ENCODE results near the gene LRRC74A. TPM values are rescaled to one million over a fixed set of nuclear protein-coding genes. Genes with fewer than 3 reads are reported as not detected.

Gene LRRC74A
- total and polyA plus RNA-seq, 9 donors, result 0.10 to 0.12 TPM; not detected in 7

GRCh38 chr14:76793956-76794355 is 32.3 kb upstream of the LRRC74A start:
- Histone ChIP-seq H3K27ac (no peak overlapping the region), H3K4me1 (ENCODE audit: insufficient read depth) (no peaks in the 10 kb centered on the region), H3K9me3 (no peaks in the 10 kb centered on the region), H3K27me3 (no peaks in the 10 kb centered on the region), H3K4me3 (no peak overlapping the region), H3K36me3 (no peaks in the 10 kb centered on the region)
- 92 to 94% (median 92%) methylated on average over 5 of the region's 5 CpGs for WGBS, 3 donors
- DNase-seq, result no peak
- TF ChIP-seq CTCF (IDR thresholded peaks at IDR 0.05) (no peak), POLR2A (IDR thresholded peaks at IDR 0.05) (no peak), EP300 (IDR thresholded peaks at IDR 0.05) (no peak)
- intact Hi-C loops (cut with DNase I), result no loop called here

- WGBS, 3 donors, result 91 to 95% (median 94%) methylated on average over 12 of the region's 12 CpGs
- no peak overlapping the region for H3K4me3 ChIP-seq
- DNase-seq, result no peak
- no peak overlapping the region for H3K27ac ChIP-seq
- TF ChIP-seq EP300 (IDR thresholded peaks at IDR 0.05) (no peak), POLR2A (IDR thresholded peaks at IDR 0.05) (no peak), CTCF (IDR thresholded peaks at IDR 0.05) (no peak)
- H3K36me3 ChIP-seq, result no peaks in the 10 kb centered on the region
- intact Hi-C loops (cut with DNase I), result no loop called here
- no peaks in the 10 kb centered on the region for H3K27me3 ChIP-seq
- H3K9me3 ChIP-seq, result no peaks in the 10 kb centered on the region
- peaks cover 2% of the 10 kb centered on the region for H3K4me1 ChIP-seq (ENCODE audit: insufficient read depth)
Observed at GRCh38 chr14:76806446-76806845, 19.8 kb upstream of the LRRC74A start.

- Histone ChIP-seq H3K4me3 (no peak overlapping the region), H3K9me3 (no peaks in the 10 kb centered on the region), H3K4me1 (ENCODE audit: insufficient read depth) (peaks cover 2% of the 10 kb centered on the region), H3K36me3 (no peaks in the 10 kb centered on the region), H3K27me3 (no peaks in the 10 kb centered on the region), H3K27ac (no peak overlapping the region)
- no peak for TF ChIP-seq POLR2A (IDR thresholded peaks at IDR 0.05)
- no peak for TF ChIP-seq CTCF (IDR thresholded peaks at IDR 0.05)
- TF ChIP-seq EP300 (IDR thresholded peaks at IDR 0.05), result no peak
- no peak for DNase-seq
- intact Hi-C loops (cut with DNase I), result no loop called here
- WGBS, 3 donors, result 88 to 95% (median 93%) methylated on average over 1 of the region's 1 CpG
Observed at GRCh38 chr14:76808011-76808410, 18.2 kb upstream of the LRRC74A start.

GRCh38 chr14:76808990-76809389 is 17.2 kb upstream of the LRRC74A start:
- intact Hi-C loops (cut with DNase I), result no loop called here
- no peaks in the 10 kb centered on the region for H3K36me3 ChIP-seq
- H3K4me3 ChIP-seq, result no peak overlapping the region
- WGBS, 3 donors, result 92 to 98% (median 98%) methylated on average over 4 of the region's 4 CpGs
- TF ChIP-seq CTCF (IDR thresholded peaks at IDR 0.05) (no peak), EP300 (IDR thresholded peaks at IDR 0.05) (no peak), POLR2A (IDR thresholded peaks at IDR 0.05) (no peak)
- H3K9me3 ChIP-seq, result no peaks in the 10 kb centered on the region
- H3K27ac ChIP-seq, result no peak overlapping the region
- no peaks in the 10 kb centered on the region for H3K27me3 ChIP-seq
- H3K4me1 ChIP-seq (ENCODE audit: insufficient read depth), result peaks cover 3% of the 10 kb centered on the region
- DNase-seq, result no peak

- TF ChIP-seq EP300 (IDR thresholded peaks at IDR 0.05) (no peak), CTCF (IDR thresholded peaks at IDR 0.05) (no peak), POLR2A (IDR thresholded peaks at IDR 0.05) (no peak)
- no peak for DNase-seq
- peaks cover 3% of the 10 kb centered on the region for H3K4me1 ChIP-seq (ENCODE audit: insufficient read depth)
- intact Hi-C loops (cut with DNase I), result no loop called here
- 19 to 31% (median 21%) methylated on average over 3 of the region's 3 CpGs for WGBS, 3 donors
- no peaks in the 10 kb centered on the region for H3K36me3 ChIP-seq
- no peaks in the 10 kb centered on the region for H3K9me3 ChIP-seq
- no peak overlapping the region for H3K27ac ChIP-seq
- no peaks in the 10 kb centered on the region for H3K27me3 ChIP-seq
- H3K4me3 ChIP-seq, result no peak overlapping the region
Observed at GRCh38 chr14:76810525-76810924, 15.7 kb upstream of the LRRC74A start.

All from ovary (tissue), 9 donors.